ENCODE measurements around the gene FOXJ3. TPM values are rescaled to one million over a fixed set of nuclear protein-coding genes. Genes with fewer than 3 reads are reported as not detected.

The FOXJ3 gene
- total and polyA plus RNA-seq, 2 of the 8 experiments (the other 6 are each of a cell fraction or from before 2014, with no cell fraction given): 48.6 to 51.9 TPM

DNA sequence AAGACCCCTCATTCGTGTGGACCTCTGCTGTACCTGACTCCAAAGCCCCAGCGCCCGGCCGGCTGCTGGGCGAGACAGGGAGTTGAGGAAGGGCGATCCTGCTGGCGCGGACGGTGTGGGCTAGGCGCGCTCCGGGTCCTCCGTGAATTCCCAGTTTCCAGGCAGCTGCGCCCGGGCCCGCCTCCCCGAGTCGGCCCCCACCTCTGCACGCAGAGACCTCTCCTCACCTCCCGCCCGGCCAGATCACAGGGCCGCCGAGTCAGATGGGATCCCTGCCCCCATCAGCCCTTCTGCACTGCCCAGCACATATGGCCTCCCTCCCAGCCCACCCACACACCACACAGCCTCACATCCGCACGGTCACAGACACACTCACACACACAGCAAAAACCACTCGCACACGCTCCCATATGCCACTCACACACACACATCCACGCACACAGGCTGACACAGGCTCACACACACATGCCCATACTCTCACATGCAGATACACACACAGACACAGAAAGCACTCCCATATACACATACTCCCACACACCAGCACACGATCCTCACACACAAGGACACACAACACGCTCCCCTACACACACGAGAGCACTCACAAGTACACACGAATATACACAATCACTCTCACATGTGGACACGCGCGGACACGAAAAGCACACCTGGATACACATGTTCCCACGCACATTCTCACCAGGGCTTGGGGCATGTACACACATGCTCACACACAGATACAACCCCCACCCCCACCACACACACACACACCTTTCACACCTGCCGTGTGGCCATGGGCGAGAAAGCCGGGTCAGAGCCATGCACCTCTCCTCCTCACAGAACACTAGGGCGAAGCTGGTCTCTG, 189.0 kb downstream of the FOXJ3 start:
- Histone ChIP-seq H4K5ac (ENCODE audit: insufficient read length, low read depth, low read length) (no peak overlapping the region), H3K79me1 (ENCODE audit: low read depth, low read length) (no peaks in the 10 kb centered on the region), H3K27ac (ENCODE audit: low read depth, low read length) (no peak overlapping the region), H3K18ac (ENCODE audit: extremely low read depth, low read length) (peak overlapping the region; percentile 36; the same call in 1 of the 2 replicates), H3K36me3 (ENCODE audit: control insufficient read depth in 2 of 4, insufficient read depth in 4 of 4, low read length in 3 of 4) (no peaks in the 10 kb centered on the region), H3K79me2 (ENCODE audit: control insufficient read depth in 1 of 2, insufficient read depth in 2 of 2, low read length in 2 of 2) (no peaks in the 10 kb centered on the region), H2AK5ac (ENCODE audit: low read depth, low read length) (0 out of 2 replicates have a peak overlapping the region, but pooled peaks have one; percentile 88), H3K4me2 (ENCODE audit: insufficient read depth in 1 of 2, low read depth in 2 of 2, low read length in 2 of 2) (no peak overlapping the region), H4K91ac (replicated peaks; ENCODE audit: insufficient read length, low read length) (peak overlapping the region; percentile 20), H2BK20ac (ENCODE audit: low read length) (peak overlapping the region; percentile 29; the same call in 1 of the 2 replicates), H3K27me3 (replicated peaks in 1 of 4; ENCODE audit: control insufficient read depth in 3 of 4, extremely low read depth in 1 of 4, insufficient read depth in 3 of 4, low read length in 3 of 4) (no peaks in the 10 kb centered on the region; a peak in 2 of 7 replicates), H3K4me3 (ENCODE audit: extremely low read depth in 1 of 4, insufficient read depth in 2 of 4, low read depth in 3 of 4, low read length in 4 of 4) (no peak overlapping the region), H3K4ac (replicated peaks; ENCODE audit: insufficient read length, low read depth, low read length) (peak overlapping the region; percentile 82), H4K8ac (ENCODE audit: extremely low read depth, insufficient read depth, low read length) (0 out of 2 replicates have a peak overlapping the region, but pooled peaks have one; percentile 80), H4K20me1 (replicated peaks in 1 of 2; ENCODE audit: control insufficient read depth in 1 of 2, insufficient read depth in 2 of 2, low read length in 2 of 2) (peaks cover 0 to 2% of the 10 kb centered on the region in 2 experiments), H2BK15ac (ENCODE audit: low read length) (peak overlapping the region; percentile 93; the same call in 1 of the 2 replicates), H3K23ac (ENCODE audit: insufficient read length) (no peak overlapping the region), H2BK120ac (replicated peaks; ENCODE audit: low read depth, low read length) (no peak overlapping the region), H3K14ac (ENCODE audit: insufficient read length) (no peak overlapping the region), H2BK5ac (ENCODE audit: low read depth, low read length) (peak overlapping the region; percentile 66; the same call in 1 of the 2 replicates), H2BK12ac (ENCODE audit: low read depth, low read length) (peak overlapping the region; percentile 82), H3K4me1 (replicated peaks in 1 of 4; ENCODE audit: control insufficient read depth in 3 of 4, insufficient read depth in 4 of 4, low read length in 3 of 4) (no peaks in the 10 kb centered on the region), H2AFZ (ENCODE audit: low read length) (peak overlapping the region; percentile 80; the same call in 1 of the 2 replicates), H3K9ac (replicated peaks in 1 of 4; ENCODE audit: extremely low read depth in 1 of 4, low read depth in 3 of 4, low read length in 3 of 4) (no peak overlapping the region), H3K9me3 (ENCODE audit: insufficient read depth in 2 of 2, low read depth in 1 of 2, low read length in 1 of 2) (no peaks in the 10 kb centered on the region), H3K23me2 (ENCODE audit: low read depth, low read length) (no peaks in the 10 kb centered on the region; the same call in 1 of the 2 replicates), H3K56ac (replicated peaks; ENCODE audit: insufficient read length, low read depth, low read length) (no peak overlapping the region)
- DNase-seq (ENCODE audit: low read depth in 1 of 2, low spot score in 2 of 2): peak in 1 of 2 experiments; percentile 17
- FAIRE-seq: no peak
- CTCF ChIA-PET (ENCODE audit: partially characterized antibody): interaction anchor here (1.4 to 7.8 kb wide), 4 partner anchors 8 to 98 kb away, joined by 3 to 77 read pairs (median 10); no protein-coding TSS in a partner anchor
- POLR2A ChIA-PET (ENCODE audit: partially characterized antibody): no interaction called here
- 90% methylated on average over 24 of the region's 41 CpGs; no CpG with 5 or more reads in 1 of the 2 experiments for WGBS, 2 experiments (ENCODE audit: extremely low coverage in 1 of 2, insufficient coverage in 1 of 2, insufficient read length in 1 of 2, insufficient replicate concordance in 2 of 2, low coverage in 1 of 2, low lambda C conversion rate in 2 of 2, missing lambda C conversion rate in 1 of 2)
- no peak for TF ChIP-seq RAD21 (IDR thresholded peaks at IDR 0.05 in 1 of 2, conservative IDR thresholded peaks at IDR 0.05 in 1 of 2; ENCODE audit: low read depth in 2 of 2, low read length in 2 of 2)
- no peak for TF ChIP-seq YY1 (IDR thresholded peaks at IDR 0.05; ENCODE audit: low read depth, low read length)
- no peak for TF ChIP-seq CHD1 (IDR thresholded peaks at IDR 0.05; ENCODE audit: low read depth, low read length)
- no peak for TF ChIP-seq JUN (IDR thresholded peaks at IDR 0.05; ENCODE audit: low read depth, low read length)
- no peak for TF ChIP-seq EZH2 (IDR thresholded peaks at IDR 0.05; ENCODE audit: low read depth, low read length, severe bottlenecking)
- TF ChIP-seq CEBPB (IDR thresholded peaks at IDR 0.05; ENCODE audit: low read depth, low read length): no peak
- TF ChIP-seq KDM4A (IDR thresholded peaks at IDR 0.05; ENCODE audit: low read depth, low read length, severe bottlenecking): no peak
- no peak for TF ChIP-seq RBBP5 (IDR thresholded peaks at IDR 0.05; ENCODE audit: borderline replicate concordance, low read depth, low read length)
- TF ChIP-seq RNF2 (IDR thresholded peaks at IDR 0.05; ENCODE audit: borderline replicate concordance, low read depth, low read length, missing control alignments, poor library complexity, severe bottlenecking): no peak

Data from H1 (cell line).